ENCODE measurements around the gene RDX. TPM values are rescaled to one million over a fixed set of nuclear protein-coding genes. Genes with fewer than 3 reads are reported as not detected.
"Not testable (repeated sequence)": the region's sequence is repeated elsewhere in the genome, so short reads cannot be mapped to it uniquely, and the experiment has no call there.

Gene RDX
- total and polyA plus RNA-seq, 7 experiments from 2014 or later, result 6.9 to 63.6 (median 15.9) TPM

GRCh38 chr11:110306019-110306388 lies 9.6 kb upstream of the RDX start:
- POLR2A ChIA-PET, CTCF ChIA-PET: not testable (repeated sequence)

GRCh38 chr11:110305169-110306018 lies 9.0 kb upstream of the RDX start:
- H3K27ac ChIP-seq (ENCODE audit: low read depth, low read length), result no peak overlapping the region
- H3K27me3 ChIP-seq (ENCODE audit: control insufficient read depth in 2 of 2, insufficient read depth in 2 of 2, low read length in 2 of 2), result no peaks in the 10 kb centered on the region
- Mint-ChIP-seq H3K27me3 (no peaks in the 10 kb centered on the region), H3K4me1 (peaks cover 0 to 7% (median 0%) of the 10 kb centered on the region in 7 donors), H3K36me3 (no peaks in the 10 kb centered on the region), H3K4me3 (no peak overlapping the region), H3K9me3 (no peaks in the 10 kb centered on the region), H3K27ac (no peak overlapping the region)
- no peaks in the 10 kb centered on the region for H3K36me3 ChIP-seq (ENCODE audit: control insufficient read depth in 2 of 3, insufficient read depth in 3 of 3, low read length in 3 of 3)
- H3K4me1 ChIP-seq (ENCODE audit: control insufficient read depth in 2 of 2, insufficient read depth in 2 of 2, low read length in 2 of 2), result no peaks in the 10 kb centered on the region
- DNase-seq (no peak), ATAC-seq (no peak)
- ChIA-PET CTCF (no interaction called here), POLR2A (no interaction called here)
- H3K9me3 ChIP-seq (ENCODE audit: control insufficient read depth in 2 of 3, low read length in 3 of 3), result no peaks in the 10 kb centered on the region
- intact Hi-C loops (cut with micrococcal nuclease), result no loop called here
- H3K4me3 ChIP-seq (ENCODE audit: low read length), result no peak overlapping the region

More at GRCh38 chr11:110306019-110306388, 9.6 kb upstream of the RDX start:
- H3K27me3 ChIP-seq (ENCODE audit: control insufficient read depth in 2 of 2, insufficient read depth in 2 of 2, low read length in 2 of 2); H3K9me3 ChIP-seq (ENCODE audit: control insufficient read depth in 2 of 3, low read length in 3 of 3); H3K4me3 Mint-ChIP-seq; H3K4me3 ChIP-seq (ENCODE audit: low read length); DNase-seq; H3K9me3 Mint-ChIP-seq; H3K27me3 Mint-ChIP-seq; ATAC-seq; H3K36me3 ChIP-seq (ENCODE audit: control insufficient read depth in 2 of 3, insufficient read depth in 3 of 3, low read length in 3 of 3); intact Hi-C loops (cut with micrococcal nuclease); H3K36me3 Mint-ChIP-seq; H3K27ac ChIP-seq (ENCODE audit: low read depth, low read length); H3K4me1 ChIP-seq (ENCODE audit: control insufficient read depth in 2 of 2, insufficient read depth in 2 of 2, low read length in 2 of 2); H3K4me1 Mint-ChIP-seq; H3K27ac Mint-ChIP-seq: not testable (repeated sequence)

- intact Hi-C loops (cut with micrococcal nuclease), result no loop called here
- Mint-ChIP-seq H3K4me3 (no peak overlapping the region), H3K4me1 (peaks cover 0 to 14% (median 3%) of the 10 kb centered on the region in 7 donors), H3K36me3 (no peaks in the 10 kb centered on the region), H3K27me3 (no peaks in the 10 kb centered on the region), H3K27ac (peak overlapping the region in 1 of 9 donors; percentile 59), H3K9me3 (peaks cover 0 to 3% (median 0%) of the 10 kb centered on the region in 11 donors)
- H3K4me1 ChIP-seq (ENCODE audit: control insufficient read depth in 2 of 2, insufficient read depth in 2 of 2, low read length in 2 of 2), result no peaks in the 10 kb centered on the region
- no peak overlapping the region for H3K27ac ChIP-seq (ENCODE audit: low read depth, low read length)
- ATAC-seq (no peak), DNase-seq (no peak)
- H3K9me3 ChIP-seq (ENCODE audit: control insufficient read depth in 2 of 3, low read length in 3 of 3), result no peaks in the 10 kb centered on the region
- ChIA-PET POLR2A (no interaction called here), CTCF (no interaction called here)
- no peaks in the 10 kb centered on the region for H3K27me3 ChIP-seq (ENCODE audit: control insufficient read depth in 2 of 2, insufficient read depth in 2 of 2, low read length in 2 of 2)
- H3K4me3 ChIP-seq (ENCODE audit: low read length), result no peak overlapping the region
- no peaks in the 10 kb centered on the region for H3K36me3 ChIP-seq (ENCODE audit: control insufficient read depth in 2 of 3, insufficient read depth in 3 of 3, low read length in 3 of 3)
These were observed 7.0 kb upstream of the RDX start for GRCh38 chr11:110303414-110303826.

DNA sequence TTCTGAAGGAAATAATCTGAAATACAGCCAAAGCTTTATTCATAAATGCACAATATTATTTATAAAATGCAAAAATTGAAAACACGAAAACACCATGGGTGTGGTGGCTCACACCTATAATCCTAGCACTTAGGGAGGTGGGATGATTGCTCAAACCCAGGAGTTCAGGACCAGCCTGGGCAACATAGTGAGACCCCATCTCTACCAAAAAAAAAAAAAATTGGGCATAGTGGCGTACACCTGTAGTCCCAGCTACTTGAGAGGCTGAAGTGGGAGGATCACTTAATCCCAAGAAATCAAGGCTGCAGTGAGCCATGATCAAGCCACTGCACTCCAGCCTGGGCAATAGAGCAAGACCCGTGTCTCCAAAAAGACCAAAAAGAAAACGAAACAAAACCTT lies 5.2 kb upstream of the RDX start:
- POLR2A ChIA-PET, result no interaction called here
- H3K27ac ChIP-seq (ENCODE audit: low read depth, low read length), result no peak overlapping the region
- H3K4me1 Mint-ChIP-seq, result peaks cover 0 to 19% (median 7%) of the 10 kb centered on the region in 7 donors
- H3K4me1 ChIP-seq (ENCODE audit: control insufficient read depth in 2 of 2, insufficient read depth in 2 of 2, low read length in 2 of 2), result no peaks in the 10 kb centered on the region
- DNase-seq (no peak), ATAC-seq (no peak)
- H3K4me3 ChIP-seq (ENCODE audit: low read length), result no peak overlapping the region
- H3K9me3 Mint-ChIP-seq, result peaks cover 0 to 3% (median 0%) of the 10 kb centered on the region in 11 donors
- H3K27me3 ChIP-seq (ENCODE audit: control insufficient read depth in 2 of 2, insufficient read depth in 2 of 2, low read length in 2 of 2), result no peaks in the 10 kb centered on the region
- intact Hi-C loops (cut with micrococcal nuclease), result no loop called here
- no peaks in the 10 kb centered on the region for H3K9me3 ChIP-seq (ENCODE audit: control insufficient read depth in 2 of 3, low read length in 3 of 3)
- CTCF ChIA-PET, result no interaction called here
- no peaks in the 10 kb centered on the region for H3K36me3 Mint-ChIP-seq
- no peak overlapping the region for H3K27ac Mint-ChIP-seq
- no peak overlapping the region for H3K4me3 Mint-ChIP-seq
- no peaks in the 10 kb centered on the region for H3K27me3 Mint-ChIP-seq
- H3K36me3 ChIP-seq (ENCODE audit: control insufficient read depth in 2 of 3, insufficient read depth in 3 of 3, low read length in 3 of 3), result no peaks in the 10 kb centered on the region

- Histone ChIP-seq H3K27ac (ENCODE audit: low read depth, low read length) (no peak overlapping the region), H3K9me3 (ENCODE audit: control insufficient read depth in 2 of 3, low read length in 3 of 3) (no peaks in the 10 kb centered on the region), H3K36me3 (ENCODE audit: control insufficient read depth in 2 of 3, insufficient read depth in 3 of 3, low read length in 3 of 3) (no peaks in the 10 kb centered on the region), H3K4me3 (ENCODE audit: low read length) (no peak overlapping the region), H3K4me1 (ENCODE audit: control insufficient read depth in 2 of 2, insufficient read depth in 2 of 2, low read length in 2 of 2) (no peaks in the 10 kb centered on the region), H3K27me3 (ENCODE audit: control insufficient read depth in 2 of 2, insufficient read depth in 2 of 2, low read length in 2 of 2) (no peaks in the 10 kb centered on the region)
- Mint-ChIP-seq H3K4me3 (no peak overlapping the region), H3K9me3 (peaks cover 0 to 3% (median 0%) of the 10 kb centered on the region in 11 donors), H3K4me1 (peaks cover 0 to 19% (median 7%) of the 10 kb centered on the region in 7 donors), H3K27me3 (no peaks in the 10 kb centered on the region), H3K27ac (no peak overlapping the region), H3K36me3 (no peaks in the 10 kb centered on the region)
- POLR2A ChIA-PET, result no interaction called here
- CTCF ChIA-PET, result no interaction called here
- intact Hi-C loops (cut with micrococcal nuclease), result no loop called here
- no peak for DNase-seq
- ATAC-seq, result no peak
These were observed 4.6 kb upstream of the RDX start for GRCh38 chr11:110301032-110301431.

DNA sequence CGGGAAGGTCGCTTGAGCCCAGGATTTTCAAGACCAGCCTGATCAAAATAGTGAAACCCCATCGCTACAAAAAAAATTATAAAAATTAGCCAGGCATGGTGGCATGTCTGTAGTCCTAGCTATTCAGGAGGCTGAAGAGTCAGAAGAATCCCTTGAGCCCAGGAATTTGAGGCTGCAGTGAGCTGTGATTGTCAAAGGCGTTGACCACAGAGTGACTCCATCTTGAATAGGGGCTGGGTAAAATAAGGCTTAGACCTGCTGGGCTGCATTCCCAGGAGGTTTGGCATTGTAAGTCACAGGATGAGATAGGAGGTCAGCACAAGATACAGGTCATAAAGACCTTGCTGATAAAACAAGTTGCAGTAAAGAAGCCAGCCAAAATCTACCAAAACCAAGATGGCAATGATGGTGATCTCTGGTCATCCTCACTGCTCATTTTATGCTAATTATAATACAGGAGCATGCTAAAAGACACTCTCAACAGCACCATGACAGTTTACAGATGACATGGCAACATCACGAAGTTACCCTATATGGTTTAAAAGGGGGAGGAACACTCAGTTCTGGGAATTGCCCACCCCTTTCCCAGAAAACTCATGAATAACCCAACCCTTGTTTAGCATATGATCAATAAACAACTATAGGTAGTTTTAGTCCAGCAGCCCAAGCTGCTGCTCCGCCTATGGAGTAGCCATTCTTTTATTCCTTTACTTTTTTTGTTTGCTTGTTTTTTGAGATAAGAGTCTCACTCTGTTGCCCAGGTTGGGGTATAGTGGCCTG lies 2.8 kb upstream of the RDX start:
- intact Hi-C loops (cut with micrococcal nuclease), result loop anchor here (5.0 kb wide), 2 partner anchors 78 to 97 kb away; no protein-coding TSS in a partner anchor
- peaks cover 0 to 2% (median 0%) of the 10 kb centered on the region in 5 donors for H3K36me3 Mint-ChIP-seq

More for the DNA sequence above, 2.8 kb upstream of the RDX start:
- Mint-ChIP-seq H3K4me1 (peaks cover 0 to 28% (median 19%) of the 10 kb centered on the region in 7 donors), H3K4me3 (no peak overlapping the region), H3K9me3 (peaks cover 0 to 3% (median 0%) of the 10 kb centered on the region in 11 donors), H3K27me3 (no peaks in the 10 kb centered on the region), H3K27ac (peak overlapping the region in 2 of 9 donors; percentile 6 to 24)
- Histone ChIP-seq H3K4me3 (ENCODE audit: low read length) (no peak overlapping the region), H3K9me3 (ENCODE audit: control insufficient read depth in 2 of 3, low read length in 3 of 3) (no peaks in the 10 kb centered on the region), H3K36me3 (ENCODE audit: control insufficient read depth in 2 of 3, insufficient read depth in 3 of 3, low read length in 3 of 3) (no peaks in the 10 kb centered on the region), H3K4me1 (ENCODE audit: control insufficient read depth in 2 of 2, insufficient read depth in 2 of 2, low read length in 2 of 2) (peaks cover 0 to 6% of the 10 kb centered on the region in 2 donors), H3K27ac (ENCODE audit: low read depth, low read length) (no peak overlapping the region), H3K27me3 (ENCODE audit: control insufficient read depth in 2 of 2, insufficient read depth in 2 of 2, low read length in 2 of 2) (no peaks in the 10 kb centered on the region)
- no peak for DNase-seq
- ChIA-PET POLR2A (interaction anchor here (0.7 kb wide), 1 partner anchor 1803 kb away, joined by 5 read pairs; no protein-coding TSS in a partner anchor), CTCF (no interaction called here)
- ATAC-seq, result no peak

All from naive thymus-derived CD4-positive, alpha-beta T cell (primary cell).